Gastroesophageal sphincter (tissue), 3 donors: ENCODE data around the gene TSPAN6.

ENCODE experiments used
- CTCF ChIP-seq, 4 experiments: fragments of 200-600 bp in 2 of 4; fragments of 450-650 bp in 2 of 4; sonication (generic) in 1 of 4; IDR thresholded peaks; one replicate each; pipeline ENCODE4 v1.5.1; 2017 to 2019; ENCODE audit warnings: antibody characterized with exemption in 4 of 4, mild to moderate bottlenecking in 2 of 4, moderate library complexity in 2 of 4
- EP300 ChIP-seq: sonication (generic); formaldehyde crosslinking; IDR thresholded peaks from one replicate; pipeline ENCODE4 v1.6.1; 2017; ENCODE audit warnings: antibody characterized with exemption, mild to moderate bottlenecking
- POLR2A ChIP-seq, 2 donors: fragments of 450-650 bp; IDR thresholded peaks; one replicate each; pipeline ENCODE4 v1.6.1; 2017; ENCODE audit warnings: antibody characterized with exemption in 2 of 2, mild to moderate bottlenecking in 2 of 2, moderate library complexity in 1 of 2
- POLR2AphosphoS5 ChIP-seq: sonication (generic); formaldehyde crosslinking; IDR thresholded peaks from one replicate; pipeline ENCODE4 v1.6.1; 2017; ENCODE audit warnings: antibody characterized with exemption

GRCh38 chrX:100663642-100664041, 27.0 kb upstream of the TSPAN6 start:
- no peak for TF ChIP-seq CTCF (IDR thresholded peaks at IDR 0.05)
- TF ChIP-seq POLR2AphosphoS5 = no peak
- TF ChIP-seq EP300 = no peak
- TF ChIP-seq POLR2A (IDR thresholded peaks at IDR 0.05) = no peak
